Right lobe of liver (tissue), 4 donors: Measurements from ENCODE around the gene GPR156.

Experiments used
- CTCF ChIP-seq, 4 donors: fragments of 200-600 bp in 3 of 4; fragments of 450-650 bp in 1 of 4; IDR thresholded peaks; one replicate each; pipeline versions ENCODE4 v1.5.1 to v1.8.0; 2016 to 2022; ENCODE audit warnings: antibody characterized with exemption in 4 of 4, mild to moderate bottlenecking in 2 of 4
- POLR2A ChIP-seq: fragments of 450-650 bp; IDR thresholded peaks from one replicate; pipeline ENCODE4 v1.6.1; 2017; ENCODE audit warnings: antibody characterized with exemption, mild to moderate bottlenecking
- donor health status: DM: no; HTN: no; CAD: no.
- donor health status: DM: no; HTN: no; CAD: no.
- donor health status: DM: no; HTN: yes; CAD: no.

DNA sequence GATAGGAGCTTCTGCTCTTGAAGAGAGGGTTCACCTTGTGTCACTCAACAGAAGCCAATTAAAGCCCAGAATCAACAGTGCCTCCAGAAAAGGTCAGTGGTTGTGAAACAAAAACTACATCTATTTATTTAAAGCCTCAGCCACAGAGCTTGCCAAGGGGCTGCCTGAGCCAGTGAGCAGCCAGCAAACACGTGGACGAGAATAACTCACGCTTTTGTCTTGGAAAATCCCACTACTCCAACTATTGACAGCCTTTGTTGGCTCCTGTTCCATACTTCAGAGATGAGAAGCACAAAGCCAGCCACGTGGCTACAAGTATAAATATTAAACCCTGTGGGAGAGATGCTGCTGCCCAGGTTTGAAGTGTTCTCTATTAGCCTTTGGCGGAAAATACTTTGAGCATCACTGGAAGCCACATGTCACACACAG is 10.3 kb downstream of the GPR156 start:
- TF ChIP-seq CTCF (IDR thresholded peaks at IDR 0.05) (no peak), POLR2A (no peak)
